GM10248 (cell line): ENCODE data around the gene LRRC19.
A peak's percentile ranks its signal among the peaks of the same experiment; 100 is the strongest.

Experiments used
- CTCF ChIA-PET: fragments of 300-600 bp; sonication (Branson Sonifier 250); formaldehyde crosslinking; extraction: SDS; loops from one replicate; lab custom pipeline; 2021; ENCODE audit warnings: antibody characterized with exemption; lab: Yijun Ruan, JAX
- POLR2A ChIA-PET: fragments of 350-650 bp; sonication (Branson Sonifier 250); formaldehyde crosslinking; extraction: SDS; loops from one replicate; lab custom pipeline; 2020; ENCODE audit warnings: antibody characterized with exemption; lab: Yijun Ruan, JAX
- DNase-seq: peaks from one replicate; pipeline ENCODE4 v3.0.0; 2012; ENCODE audit errors: extremely low spot score
- TF ChIP-seq, protein P1 (sequence below): IDR thresholded peaks from 2 replicates; pipeline ENCODE4 v1.5.1; 2012; ENCODE audit warnings: mild to moderate bottlenecking, low read depth; ENCODE audit errors: extremely low read depth, missing control alignments, control extremely low read depth

Gene LRRC19

DNA sequence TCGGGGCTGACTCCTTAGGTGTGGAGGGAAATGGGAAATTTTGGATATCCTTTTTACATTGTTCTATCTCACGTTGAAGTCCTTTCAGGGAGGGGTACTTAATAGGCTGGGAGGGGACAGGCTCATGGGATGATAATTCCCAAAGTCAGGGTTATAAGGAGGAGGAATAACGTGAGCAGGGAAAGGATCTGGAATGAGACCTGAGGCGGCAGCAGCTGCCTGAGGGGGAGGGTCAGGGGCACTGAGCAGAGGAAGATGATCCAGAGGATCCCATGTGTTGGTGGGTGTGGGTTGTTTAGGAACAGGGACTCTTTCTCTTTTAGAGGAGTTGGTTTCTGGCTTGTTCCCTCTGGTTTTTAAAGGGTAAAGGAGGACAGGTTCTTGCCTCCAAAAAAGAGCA, 30.5 kb downstream of the LRRC19 start:
- DNase-seq = no peak
- CTCF ChIA-PET = interaction anchor here (1.1 to 2.1 kb wide), 4 partner anchors 13 to 229 kb away, joined by 3 to 7 read pairs (median 4); partner anchors contain the start of gene IFT74
- TF ChIP-seq, protein P1, sequence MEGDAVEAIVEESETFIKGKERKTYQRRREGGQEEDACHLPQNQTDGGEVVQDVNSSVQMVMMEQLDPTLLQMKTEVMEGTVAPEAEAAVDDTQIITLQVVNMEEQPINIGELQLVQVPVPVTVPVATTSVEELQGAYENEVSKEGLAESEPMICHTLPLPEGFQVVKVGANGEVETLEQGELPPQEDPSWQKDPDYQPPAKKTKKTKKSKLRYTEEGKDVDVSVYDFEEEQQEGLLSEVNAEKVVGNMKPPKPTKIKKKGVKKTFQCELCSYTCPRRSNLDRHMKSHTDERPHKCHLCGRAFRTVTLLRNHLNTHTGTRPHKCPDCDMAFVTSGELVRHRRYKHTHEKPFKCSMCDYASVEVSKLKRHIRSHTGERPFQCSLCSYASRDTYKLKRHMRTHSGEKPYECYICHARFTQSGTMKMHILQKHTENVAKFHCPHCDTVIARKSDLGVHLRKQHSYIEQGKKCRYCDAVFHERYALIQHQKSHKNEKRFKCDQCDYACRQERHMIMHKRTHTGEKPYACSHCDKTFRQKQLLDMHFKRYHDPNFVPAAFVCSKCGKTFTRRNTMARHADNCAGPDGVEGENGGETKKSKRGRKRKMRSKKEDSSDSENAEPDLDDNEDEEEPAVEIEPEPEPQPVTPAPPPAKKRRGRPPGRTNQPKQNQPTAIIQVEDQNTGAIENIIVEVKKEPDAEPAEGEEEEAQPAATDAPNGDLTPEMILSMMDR = no peak
- POLR2A ChIA-PET = no interaction called here

DNA sequence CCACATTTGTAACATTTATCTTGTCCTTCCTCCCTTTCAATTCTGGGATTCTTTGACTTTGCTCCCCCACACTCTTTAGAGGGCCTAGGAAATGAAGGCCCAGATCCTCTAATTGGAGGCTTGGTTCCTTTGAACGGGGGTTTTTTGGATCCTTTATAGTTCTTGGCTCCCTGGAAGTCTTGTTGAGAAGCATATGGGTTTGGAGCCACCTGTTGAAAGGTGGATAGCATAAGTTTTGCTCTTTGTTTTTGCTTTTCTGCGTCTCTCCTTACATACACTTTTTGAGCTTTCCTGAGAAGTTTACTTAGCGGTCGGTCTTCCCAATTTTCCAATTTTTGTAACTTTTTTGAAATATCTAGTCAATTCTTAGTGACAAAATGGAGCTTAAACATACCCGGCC, 31.5 kb downstream of the LRRC19 start:
- ChIA-PET CTCF (interaction anchor here (0.7 to 2.1 kb wide), 6 partner anchors 10 to 228 kb away, joined by 3 to 7 read pairs (median 4); no protein-coding TSS in a partner anchor), POLR2A (no interaction called here)
- TF ChIP-seq, protein P1 = no peak
- no peak for DNase-seq

DNA sequence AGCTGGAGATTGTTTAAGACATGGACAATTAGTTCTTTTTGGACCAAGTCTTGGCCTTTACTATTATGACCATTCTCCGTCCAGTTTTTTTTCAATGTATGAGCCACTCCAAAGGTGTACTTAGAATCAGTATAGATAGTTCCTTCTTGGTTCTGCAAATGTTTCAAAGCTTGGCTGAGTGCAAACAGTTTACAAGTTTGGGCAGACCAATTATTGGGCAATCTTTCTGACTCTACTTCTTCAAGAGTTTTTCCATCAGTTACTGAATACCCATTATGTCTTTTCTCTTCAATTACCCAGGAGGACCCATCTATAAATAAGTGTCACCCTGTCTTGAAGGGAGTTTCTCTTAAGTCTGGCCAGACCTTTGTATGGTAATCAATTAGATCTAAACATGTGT, 33.8 kb downstream of the LRRC19 start:
- POLR2A ChIA-PET = no interaction called here
- CTCF ChIA-PET = interaction anchor here (0.9 to 1.9 kb wide), 5 partner anchors 11 to 54 kb away, joined by 3 to 6 read pairs (median 3); partner anchors contain the start of gene IFT74
- DNase-seq = no peak
- TF ChIP-seq, protein P1 = no peak

DNA sequence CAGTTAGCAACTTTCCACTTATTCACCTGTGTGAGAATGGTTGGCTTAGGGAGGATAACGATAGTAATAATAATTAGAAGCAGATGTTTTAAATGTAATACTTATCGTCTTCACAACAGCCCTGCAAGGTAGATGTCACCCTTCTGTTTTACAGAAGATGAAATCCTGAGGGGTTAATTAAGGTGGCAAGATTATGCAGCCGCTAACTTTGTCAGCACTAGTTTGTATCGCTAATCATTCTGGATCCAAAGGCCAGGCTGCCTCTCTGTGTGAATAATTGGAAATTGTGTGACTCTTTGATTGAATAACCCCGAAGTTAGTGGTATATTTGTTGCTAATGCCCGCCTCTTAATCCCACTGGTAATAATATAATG, 48.6 kb downstream of the LRRC19 start:
- CTCF ChIA-PET = no interaction called here
- POLR2A ChIA-PET = no interaction called here
- TF ChIP-seq, protein P1 = no peak
- no peak for DNase-seq

DNA sequence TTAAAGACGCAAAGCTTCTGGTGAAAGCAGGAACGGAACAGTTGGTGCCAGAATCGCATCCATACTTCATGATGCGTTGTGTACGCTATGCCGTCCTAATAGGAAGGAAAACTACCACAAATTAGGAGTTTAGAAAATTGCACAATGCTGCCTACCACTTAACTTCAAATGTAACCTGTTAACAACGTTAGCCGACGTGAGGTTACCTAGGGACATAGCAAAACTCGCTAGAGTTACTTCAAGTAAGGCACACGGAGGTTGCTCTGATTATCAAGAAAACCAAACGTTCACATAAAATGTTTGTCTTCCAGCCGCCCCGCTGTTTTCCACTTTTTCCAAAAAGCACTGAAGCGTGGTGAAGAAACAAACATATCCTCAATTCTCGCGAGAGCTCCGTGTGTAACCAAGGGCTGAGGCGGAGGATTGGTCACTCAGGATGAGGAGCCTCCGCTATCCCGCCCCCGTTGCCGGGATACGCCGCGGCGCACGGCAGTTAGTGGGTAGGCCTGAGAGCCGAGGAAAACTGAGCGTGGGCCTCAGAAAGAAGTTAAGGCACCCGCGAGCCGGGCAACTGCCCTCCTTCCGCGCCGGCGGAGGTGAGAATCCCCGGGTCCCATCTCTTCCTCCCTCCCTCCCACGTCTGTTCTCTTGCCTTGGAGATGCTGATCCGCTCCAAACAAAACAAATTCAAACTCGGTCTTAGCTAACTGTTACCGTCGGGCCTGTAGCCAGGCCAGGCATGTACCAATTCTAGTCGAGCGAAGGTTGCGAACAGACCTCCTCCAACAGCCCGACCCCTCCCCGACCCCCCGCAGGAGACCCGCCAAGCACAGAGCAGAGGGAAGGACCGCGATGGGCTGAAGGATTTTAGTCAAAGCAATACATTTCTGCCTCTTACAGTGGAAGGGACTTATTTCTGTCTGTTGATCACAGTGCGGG, 49.3 kb downstream of the LRRC19 start, which contains the start of gene IFT74:
IFT74 (plus strand) TSS at position 492 of the 939 bp plus-strand sequence. CDS start 5,556 bp downstream, outside the sequence.
- peak; percentile 97 for DNase-seq
- ChIA-PET CTCF (interaction anchor here (1.0 to 1.5 kb wide), 5 partner anchors 9 to 40 kb away, joined by 3 to 4 read pairs (median 3); partner anchors contain the start of gene PLAA), POLR2A (no interaction called here)
- TF ChIP-seq, protein P1 = no peak

DNA sequence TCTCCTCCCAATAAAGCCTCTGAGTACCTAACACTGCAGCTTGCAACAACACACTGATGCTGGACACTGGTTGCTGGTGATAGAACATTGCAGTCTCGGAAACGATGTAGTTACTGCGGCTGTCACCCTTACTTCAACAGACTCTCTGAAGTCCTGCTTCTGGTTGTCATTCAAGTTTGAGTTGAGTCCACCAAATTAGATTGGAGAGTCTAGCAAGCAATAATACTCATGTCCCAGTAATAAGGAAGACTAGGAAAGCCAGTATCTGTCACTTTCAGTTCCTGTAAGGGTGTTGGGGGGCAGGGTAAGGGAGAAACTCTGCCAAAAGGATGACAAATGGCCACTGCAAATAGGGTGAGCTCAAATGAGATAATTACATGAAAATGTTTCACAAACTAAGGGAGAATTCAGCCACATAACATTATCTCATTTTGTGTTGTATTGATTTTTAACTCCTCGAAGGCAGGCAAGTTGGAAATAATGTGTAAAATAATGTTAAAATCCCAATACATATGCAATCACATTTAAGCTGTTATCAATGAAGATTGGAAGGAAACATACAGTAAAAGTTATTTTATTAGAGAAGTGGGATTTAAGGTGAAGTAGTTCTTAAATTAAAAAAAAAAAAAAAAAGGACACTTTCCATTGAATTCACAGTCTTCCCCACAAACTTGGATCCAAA, 50.1 kb downstream of the LRRC19 start:
- ChIA-PET CTCF (interaction anchor here (0.9 to 1.5 kb wide), 8 partner anchors 8 to 377 kb away, joined by 3 to 4 read pairs (median 3); partner anchors contain the start of gene PLAA), POLR2A (no interaction called here)
- DNase-seq = peak; percentile 15
- TF ChIP-seq, protein P1 = no peak
